Ascending aorta (tissue), 2 donors: ENCODE measurements around the gene SYCN. TPM values are rescaled to one million over a fixed set of nuclear protein-coding genes. Genes with fewer than 3 reads are reported as not detected.

Experiments
- DNase-seq, 2 donors: peaks; one replicate each; pipeline ENCODE4 v3.0.0-alpha.2; 2019; ENCODE audit warnings: low spot score in 2 of 2
- H3K27ac ChIP-seq, 2 donors: fragments of 200-600 bp; sonication (generic); one replicate each; pipeline ENCODE4 v1.5.1; 2016 to 2017; ENCODE audit warnings: mild to moderate bottlenecking in 1 of 2
- H3K27me3 ChIP-seq: fragments of 200-600 bp; sonication (generic); one replicate; pipeline ENCODE4 v1.5.1; 2017
- H3K36me3 ChIP-seq, 2 donors: fragments of 200-600 bp; sonication (generic); one replicate each; pipeline ENCODE4 v1.5.1; 2016
- H3K4me1 ChIP-seq, 2 donors: fragments of 200-600 bp; sonication (generic); one replicate each; pipeline ENCODE4 v1.5.1; 2016 to 2017; ENCODE audit warnings: mild to moderate bottlenecking in 1 of 2
- H3K4me3 ChIP-seq, 2 donors: fragments of 200-600 bp; sonication (generic); one replicate each; pipeline ENCODE4 v1.5.1; 2016 to 2017; ENCODE audit warnings: mild to moderate bottlenecking in 1 of 2
- H3K9me3 ChIP-seq, 2 donors: fragments of 200-600 bp; sonication (generic); one replicate each; pipeline ENCODE4 v1.5.1; 2016
- CTCF ChIP-seq, 3 experiments: fragments of 200-600 bp in 2 of 3; fragments of 450-650 bp in 1 of 3; sonication (generic) in 2 of 3; IDR thresholded peaks; one replicate each; pipeline ENCODE4 v1.5.1; 2016 to 2019; ENCODE audit warnings: antibody characterized with exemption in 3 of 3, mild to moderate bottlenecking in 1 of 3, moderate library complexity in 1 of 3
- intact Hi-C: fragments of 100-400 bp; cut with DNase I; formaldehyde crosslinking; loops from one replicate; pipeline ENCODE4 v1.15.1; 2023
- total RNA-seq: library from RNA; depleted of rRNA; stranded (reverse); fragments of >200 nt; gene quantifications from one replicate; pipeline ENCODE4 v1.1.0, GENCODE V29; 2016

SYCN gene
- total RNA-seq, 1 donor from 2014 or later: not detected

- no peak for TF ChIP-seq CTCF (IDR thresholded peaks at IDR 0.05)
- intact Hi-C loops: no loop called here
- no peaks in the 10 kb centered on the region for H3K27me3 ChIP-seq
- H3K36me3 ChIP-seq: no peaks in the 10 kb centered on the region
- no peak for DNase-seq
- H3K4me1 ChIP-seq: peaks cover 6 to 31% of the 10 kb centered on the region in 2 donors
- no peak overlapping the region for H3K4me3 ChIP-seq
- no peak overlapping the region for H3K27ac ChIP-seq
- H3K9me3 ChIP-seq: no peaks in the 10 kb centered on the region
These were observed 41.5 kb downstream of the SYCN start for GRCh38 chr19:39162441-39163043.

GRCh38 chr19:39160889-39161672 lies 43.0 kb downstream of the SYCN start:
- no peak overlapping the region for H3K4me3 ChIP-seq
- H3K27me3 ChIP-seq: no peaks in the 10 kb centered on the region
- no peaks in the 10 kb centered on the region for H3K36me3 ChIP-seq
- no peaks in the 10 kb centered on the region for H3K9me3 ChIP-seq
- H3K27ac ChIP-seq: peak overlapping the region; percentile 50 to 60
- no peak for TF ChIP-seq CTCF (IDR thresholded peaks at IDR 0.05)
- intact Hi-C loops: no loop called here
- H3K4me1 ChIP-seq: peaks cover 6 to 33% of the 10 kb centered on the region in 2 donors
- no peak for DNase-seq

GRCh38 chr19:39160523-39160861 lies 43.6 kb downstream of the SYCN start:
- no peaks in the 10 kb centered on the region for H3K36me3 ChIP-seq
- intact Hi-C loops: no loop called here
- H3K4me1 ChIP-seq: peaks cover 6 to 36% of the 10 kb centered on the region in 2 donors
- H3K9me3 ChIP-seq: no peaks in the 10 kb centered on the region
- no peak for TF ChIP-seq CTCF (IDR thresholded peaks at IDR 0.05)
- H3K27ac ChIP-seq: peak overlapping the region; percentile 50 to 60
- H3K27me3 ChIP-seq: no peaks in the 10 kb centered on the region
- DNase-seq: peak in 1 of 2 donors; percentile 78
- no peak overlapping the region for H3K4me3 ChIP-seq

GRCh38 chr19:39158646-39159260 lies 45.3 kb downstream of the SYCN start:
- DNase-seq: no peak
- Histone ChIP-seq H3K36me3 (no peaks in the 10 kb centered on the region), H3K27ac (no peak overlapping the region), H3K9me3 (no peaks in the 10 kb centered on the region), H3K4me3 (no peak overlapping the region), H3K4me1 (peaks cover 6 to 36% of the 10 kb centered on the region in 2 donors), H3K27me3 (no peaks in the 10 kb centered on the region)
- intact Hi-C loops: no loop called here
- no peak for TF ChIP-seq CTCF (IDR thresholded peaks at IDR 0.05)

GRCh38 chr19:39157997-39158389 lies 46.1 kb downstream of the SYCN start:
- H3K9me3 ChIP-seq: no peaks in the 10 kb centered on the region
- DNase-seq: no peak
- no peak overlapping the region for H3K27ac ChIP-seq
- no peaks in the 10 kb centered on the region for H3K36me3 ChIP-seq
- H3K4me3 ChIP-seq: no peak overlapping the region
- intact Hi-C loops: no loop called here
- no peaks in the 10 kb centered on the region for H3K27me3 ChIP-seq
- peaks cover 6 to 36% of the 10 kb centered on the region in 2 donors for H3K4me1 ChIP-seq
- TF ChIP-seq CTCF (IDR thresholded peaks at IDR 0.05): no peak
